Hematopoietic multipotent progenitor cell treated with erythropoietin and hydrocortisone succinate and interleukin-3 and kit ligand, for 15 days (in vitro differentiated cells): ENCODE data around the gene DEFB125.
"Not testable (repeated sequence)": the region's sequence is repeated elsewhere in the genome, so short reads cannot be mapped to it uniquely, and the experiment has no call there.

Experiments
- DNase-seq: peaks from one replicate; pipeline ENCODE4 v3.0.0-alpha.2; 2015; ENCODE audit warnings: low spot score

DEFB125 gene, protein sequence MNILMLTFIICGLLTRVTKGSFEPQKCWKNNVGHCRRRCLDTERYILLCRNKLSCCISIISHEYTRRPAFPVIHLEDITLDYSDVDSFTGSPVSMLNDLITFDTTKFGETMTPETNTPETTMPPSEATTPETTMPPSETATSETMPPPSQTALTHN

DNA sequence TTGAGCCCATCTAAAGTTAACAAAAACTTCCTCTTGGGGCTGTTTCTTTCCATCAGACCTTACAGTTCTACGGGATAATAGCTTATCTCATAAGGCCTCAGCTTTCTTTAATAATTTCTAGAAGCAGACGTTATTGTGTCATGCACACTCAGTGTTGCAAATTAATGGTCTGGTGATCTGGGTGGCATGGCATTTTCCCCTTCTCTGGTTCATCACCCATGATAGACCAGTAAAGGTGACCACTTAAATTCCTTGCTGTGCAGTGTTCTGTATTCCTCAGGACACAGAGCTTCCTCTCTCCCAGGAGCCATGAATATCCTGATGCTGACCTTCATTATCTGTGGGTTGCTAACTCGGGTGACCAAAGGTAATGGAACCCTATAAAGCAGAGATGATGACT is at the start of gene DEFB125:
Gene DEFB125 (plus strand): TSS at position 272 of the 400 bp plus-strand sequence. CDS start 38 bp downstream, at position 310.
- DNase-seq = no peak

- DNase-seq = no peak
Observed at GRCh38 chr20:60035-60918, 27.2 kb upstream of the DEFB125 start.

GRCh38 chr20:61230-61629 is 26.2 kb upstream of the DEFB125 start:
- DNase-seq = no peak

GRCh38 chr20:61757-62156 is 25.7 kb upstream of the DEFB125 start:
- DNase-seq = no peak

GRCh38 chr20:62487-62886 is 25.0 kb upstream of the DEFB125 start:
- DNase-seq = no peak

DNA sequence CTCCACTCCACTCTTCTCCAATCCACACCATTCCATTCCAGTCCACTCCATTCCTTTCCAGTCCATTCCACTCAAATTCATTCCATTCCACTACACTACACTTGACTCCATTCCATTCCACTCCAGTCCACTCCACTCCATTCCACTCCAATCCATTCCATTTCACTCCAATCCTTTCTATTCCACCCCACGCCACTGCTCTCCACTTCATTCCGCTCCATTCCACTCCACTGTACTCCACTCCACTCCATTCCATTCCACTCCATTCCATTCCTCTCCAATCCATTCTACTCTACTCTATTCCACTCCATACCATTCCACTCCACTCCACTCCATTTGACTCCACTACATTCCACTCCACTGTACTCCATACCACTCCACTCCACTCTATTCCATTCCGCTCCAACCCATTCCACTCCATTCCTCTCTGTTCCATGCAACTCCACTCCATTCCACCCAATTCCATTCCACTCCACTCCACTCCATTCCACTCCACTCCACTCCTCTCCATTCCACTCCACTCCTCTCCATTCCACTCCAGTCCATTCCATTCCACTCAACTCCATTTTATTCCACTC is 23.4 kb upstream of the DEFB125 start:
- DNase-seq = no peak

DNA sequence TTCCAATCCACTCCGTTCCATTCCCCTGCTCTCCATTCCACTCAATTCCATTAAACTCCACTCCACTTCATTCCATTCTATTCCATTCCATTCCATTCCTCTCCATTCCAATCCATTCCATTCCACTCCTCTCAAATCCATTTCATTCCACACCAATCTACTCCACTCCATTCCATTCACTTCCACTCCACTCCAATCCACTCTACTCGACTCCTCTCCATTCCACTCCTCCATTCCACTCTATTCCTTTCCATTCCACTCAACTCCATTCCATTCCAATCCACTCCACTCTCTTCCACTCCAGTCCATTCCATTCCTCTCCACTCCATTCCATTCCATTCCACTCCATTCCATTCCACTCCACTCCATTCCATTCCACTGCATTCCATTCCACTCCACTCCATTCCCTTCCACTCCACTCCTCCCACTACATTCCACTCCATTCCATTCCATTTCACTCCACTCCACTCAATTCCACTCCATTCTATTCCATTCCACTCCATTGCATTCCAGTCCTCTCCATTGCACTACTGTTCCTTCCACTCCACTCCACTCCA is 22.6 kb upstream of the DEFB125 start:
- DNase-seq = no peak

- no peak for DNase-seq
Observed at GRCh38 chr20:77231-77630, 10.2 kb upstream of the DEFB125 start.

DNA sequence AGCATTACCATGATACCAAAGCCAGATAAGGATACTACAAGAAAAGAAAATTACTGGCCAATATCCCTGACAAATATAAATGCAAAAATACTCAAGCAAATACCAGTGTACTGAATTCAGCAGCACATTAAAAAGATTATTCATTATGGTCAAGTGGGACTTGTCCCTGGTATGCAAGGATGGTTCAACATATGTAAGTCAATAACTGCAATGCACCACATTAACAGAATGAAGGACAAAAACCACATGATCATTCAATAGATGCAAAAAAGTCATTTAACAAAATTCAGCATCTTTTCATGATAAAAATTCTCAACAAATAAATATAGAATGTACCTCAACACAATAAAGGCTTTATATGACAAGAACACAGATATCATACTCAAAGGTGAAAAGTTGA is 9.1 kb upstream of the DEFB125 start:
- DNase-seq = no peak

DNA sequence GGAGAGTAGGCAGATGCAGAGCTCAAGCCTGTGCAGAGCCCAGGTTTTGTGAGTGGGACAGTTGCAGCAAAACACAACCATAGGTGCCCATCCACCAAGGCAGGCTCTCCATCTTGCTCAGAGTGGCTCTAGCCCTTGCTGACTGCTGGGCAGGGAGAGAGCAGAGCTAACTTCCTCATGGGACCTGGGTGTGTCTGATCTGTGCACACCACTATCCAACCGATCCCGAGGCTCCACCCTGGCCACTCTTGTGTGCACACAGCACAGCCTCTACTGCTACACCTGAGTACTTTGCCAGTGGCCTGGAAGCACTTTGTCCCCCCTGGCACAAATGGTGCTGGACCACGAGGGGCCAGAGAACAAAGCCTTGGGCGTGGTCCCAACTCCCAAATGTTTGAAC is 7.9 kb upstream of the DEFB125 start:
- DNase-seq = no peak

DNA sequence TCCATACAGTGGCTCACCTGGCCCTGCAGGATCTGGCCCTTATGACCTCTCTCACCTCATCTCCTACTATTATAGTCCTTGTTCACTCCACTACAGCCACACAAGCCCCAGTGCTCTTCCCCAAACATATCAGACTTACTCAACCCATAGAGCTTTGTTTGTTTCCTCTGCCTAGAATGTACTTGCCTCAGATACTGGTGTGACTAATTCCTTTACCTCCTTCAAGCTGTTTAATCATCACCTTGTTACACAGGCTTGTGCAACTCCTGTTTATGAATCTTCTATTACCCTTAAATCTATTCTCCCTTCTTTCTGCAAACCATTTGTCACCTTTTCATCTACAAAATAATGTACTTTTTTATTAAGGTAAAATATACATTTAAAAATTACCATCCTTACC is 3.2 kb downstream of the DEFB125 start:
- no peak for DNase-seq

GRCh38 chr20:93641-94040 is 6.2 kb downstream of the DEFB125 start:
- no peak for DNase-seq

DNA sequence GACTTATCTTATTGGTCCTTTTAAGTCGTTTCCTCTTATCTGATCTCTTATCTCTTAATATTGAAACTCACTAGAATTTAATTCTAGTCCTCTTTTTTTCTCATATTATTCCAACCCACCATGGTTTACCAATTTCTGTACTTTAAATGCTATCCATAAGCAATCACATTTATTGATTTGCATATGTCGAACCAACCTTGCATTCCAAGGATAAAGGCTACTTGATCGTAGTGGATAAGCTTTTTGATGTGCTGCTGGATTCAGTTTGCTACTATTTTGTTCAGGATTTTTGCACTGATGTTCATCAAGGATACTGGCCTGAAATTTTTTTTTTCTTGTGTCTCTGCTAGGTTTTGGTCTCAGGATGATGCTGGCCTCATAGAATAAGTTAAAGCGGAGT is 7.7 kb downstream of the DEFB125 start:
- no peak for DNase-seq

GRCh38 chr20:97691-98090 is 10.2 kb downstream of the DEFB125 start:
- DNase-seq = not testable (repeated sequence)

DNA sequence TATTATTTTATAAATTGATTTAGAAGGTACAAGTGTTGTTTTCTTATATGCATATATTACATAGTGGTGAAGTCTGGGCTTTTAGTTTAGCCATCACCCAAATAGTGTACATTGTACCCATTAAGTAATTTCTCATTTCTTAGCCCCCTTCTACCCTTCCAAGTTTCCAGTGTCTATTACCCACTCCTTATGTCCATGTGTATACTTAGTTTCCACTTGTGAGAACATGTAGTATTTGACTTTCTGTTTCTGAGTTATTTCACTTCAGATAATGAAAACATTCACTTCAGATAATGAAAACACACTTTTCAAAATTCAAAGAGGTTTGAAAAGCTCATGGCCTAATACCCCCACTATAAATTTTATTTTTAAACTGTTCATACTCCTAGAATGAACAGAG is 14.5 kb downstream of the DEFB125 start:
- DNase-seq = no peak

GRCh38 chr20:103456-103855 is 16.0 kb downstream of the DEFB125 start:
- DNase-seq = no peak

GRCh38 chr20:112396-112795 is 24.9 kb downstream of the DEFB125 start:
- DNase-seq = no peak

DNA sequence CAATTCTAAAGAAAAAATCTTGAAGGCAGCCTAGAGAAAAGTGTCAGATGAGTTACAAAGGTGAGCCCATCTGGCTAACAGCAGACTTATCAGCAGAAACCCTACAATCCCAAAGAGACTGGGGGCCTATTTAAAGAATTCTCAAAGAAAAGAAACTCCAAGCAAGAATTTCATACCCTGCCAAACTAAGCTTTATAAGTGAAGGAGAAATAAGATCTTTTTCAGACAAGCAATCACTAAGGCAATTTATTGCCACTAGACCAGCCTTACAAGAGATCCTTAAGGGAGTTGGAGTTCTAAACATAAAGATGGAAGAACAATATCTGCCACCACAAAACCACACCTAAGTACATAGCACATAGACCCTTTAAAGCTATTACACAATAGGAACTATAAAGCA is 30.0 kb downstream of the DEFB125 start:
- no peak for DNase-seq

DNA sequence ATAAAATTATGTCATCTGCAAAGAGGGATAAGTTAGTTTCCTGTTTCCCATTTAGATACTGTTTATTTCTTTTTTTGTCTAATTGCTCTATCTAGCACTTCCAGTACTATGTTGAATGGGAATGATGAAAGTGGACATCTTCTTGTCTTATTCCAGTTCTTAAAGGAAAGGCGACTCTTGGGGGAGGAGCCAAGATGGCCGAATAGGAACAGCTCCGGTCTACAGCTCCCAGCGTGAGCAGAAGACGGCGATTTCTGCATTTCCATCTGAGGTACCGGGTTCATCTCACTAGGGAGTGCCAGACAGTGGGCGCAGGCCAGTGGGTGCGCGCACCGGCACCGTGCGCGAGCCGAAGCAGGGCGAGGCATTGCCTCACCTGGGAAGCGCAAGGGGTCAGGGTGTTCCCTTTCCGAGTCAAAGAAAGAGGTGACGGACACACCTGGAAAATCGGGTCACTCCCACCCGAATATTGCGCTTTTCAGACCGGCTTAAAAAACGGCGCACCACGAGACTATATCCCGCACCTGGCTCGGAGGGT is 42.4 kb downstream of the DEFB125 start:
- DNase-seq = not testable (repeated sequence)

- peak; percentile 24 for DNase-seq
Observed at GRCh38 chr20:137668-138490, 50.4 kb downstream of the DEFB125 start.

DNA sequence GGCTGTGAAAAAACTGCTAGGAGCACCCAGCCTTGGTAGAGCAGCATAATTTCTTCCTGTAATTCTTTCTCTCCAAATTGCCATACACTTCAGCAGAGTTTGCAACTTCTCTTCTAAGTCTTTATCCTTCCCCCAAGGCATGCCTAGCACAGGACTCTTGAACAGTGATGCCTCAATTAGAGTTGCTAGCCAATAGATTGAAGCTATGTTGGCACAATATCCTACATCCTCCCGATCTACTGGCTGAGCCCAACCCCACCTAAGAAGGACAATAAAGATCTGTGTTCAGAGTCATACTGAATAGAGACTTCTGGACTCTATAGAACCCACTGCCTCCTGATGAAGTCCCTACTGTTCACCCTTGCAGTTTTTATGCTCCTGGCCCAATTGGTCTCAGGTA is 54.8 kb downstream of the DEFB125 start, which contains the start of gene DEFB126:
Gene DEFB126 (plus strand): TSS at position 301 of the 400 bp plus-strand sequence. CDS start 39 bp downstream, at position 340.
- no peak for DNase-seq

DNA sequence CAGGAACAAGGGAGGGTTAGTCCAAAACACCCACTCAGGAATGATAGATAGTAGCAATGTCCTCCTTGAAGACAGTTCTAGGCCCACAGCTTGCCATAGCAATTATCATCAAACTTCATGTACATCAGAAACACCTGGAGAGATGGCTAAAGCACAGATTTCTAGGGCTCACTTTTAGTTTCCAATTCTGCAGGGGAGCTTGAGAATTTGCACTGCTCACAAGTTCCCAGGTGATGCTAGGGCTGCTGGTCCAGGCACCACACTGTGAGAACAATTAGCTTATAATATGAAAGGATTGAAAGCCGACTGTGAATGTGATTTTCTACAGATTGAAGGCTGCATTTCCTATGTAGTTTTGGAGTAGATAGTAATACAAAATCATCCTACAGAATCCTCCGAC is 58.4 kb downstream of the DEFB125 start:
- no peak for DNase-seq
